Body of pancreas (tissue), 4 donors: ENCODE results near the gene BTNL9. TPM values are rescaled to one million over a fixed set of nuclear protein-coding genes. Genes with fewer than 3 reads are reported as not detected.

ENCODE experiments used
- ATAC-seq: fragments of 150-250 bp; one replicate; pipeline ENCODE4 v1.9.1; 2016
- DNase-seq, 4 donors: peaks; one replicate each; pipeline ENCODE4 v3.0.0-alpha.2; 2019
- H3K27ac ChIP-seq, 4 donors: fragments of 200-600 bp; sonication (generic); 1 replicate in 3 of 4; 2 replicates in 1 of 4; pipeline versions ENCODE4 v1.5.1 to v1.6.1; 2016 to 2019; ENCODE audit warnings: mild to moderate bottlenecking in 1 of 4, mixed read lengths in 1 of 4, moderate library complexity in 1 of 4
- H3K27me3 ChIP-seq, 2 donors: fragments of 200-600 bp; sonication (generic); one replicate each; pipeline ENCODE4 v1.6.0; 2016; ENCODE audit warnings: mild to moderate bottlenecking in 1 of 2
- H3K36me3 ChIP-seq, 2 donors: fragments of 200-600 bp; sonication (generic); replicated peaks in 1 of 2; 2 replicates each; pipeline ENCODE4 v1.5.1; 2016; ENCODE audit warnings: low read depth in 2 of 2; ENCODE audit not compliant: insufficient read depth in 1 of 2
- H3K4me1 ChIP-seq: fragments of 200-600 bp; sonication (generic); one replicate; pipeline ENCODE4 v1.6.0; 2016
- H3K4me3 ChIP-seq, 2 donors: fragments of 200-600 bp; sonication (generic); 1 replicate in 1 of 2; 2 replicates in 1 of 2; pipeline ENCODE4 v1.5.1; 2016 to 2019
- H3K9me3 ChIP-seq, 3 donors: fragments of 200-600 bp; sonication (generic); 1 replicate in 2 of 3; 2 replicates in 1 of 3; pipeline ENCODE4 v1.5.1; 2016
- POLR2A ChIP-seq, 3 donors: fragments of 450-650 bp; IDR thresholded peaks; one replicate each; pipeline ENCODE4 v1.6.1; 2016; ENCODE audit warnings: antibody characterized with exemption in 3 of 3, mild to moderate bottlenecking in 2 of 3
- WGBS, 2 donors: methylation state at CpG; one replicate each; pipeline ENCODE4 v1.1.5; 2017; 5-methylcytosine and 5-hydroxymethylcytosine counted together
- intact Hi-C: fragments of 100-400 bp; cut with DNase I; formaldehyde crosslinking; loops from one replicate; pipeline ENCODE4 v1.15.1; 2023
- total RNA-seq, 2 donors: library from RNA; depleted of rRNA; stranded (reverse); fragments of >200 nt; gene quantifications; one replicate each; pipeline ENCODE4 v1.1.0, GENCODE V29; 2016
- TF ChIP-seq, protein P1 (sequence below), 7 experiments: fragments of 450-650 bp in 4 of 7; fragments of 200-600 bp in 3 of 7; sonication (generic) in 3 of 7; IDR thresholded peaks; one replicate each; pipeline ENCODE4 v1.5.1; 2016 to 2019; ENCODE audit warnings: antibody characterized with exemption in 7 of 7

The BTNL9 gene
- total RNA-seq, 2 donors from 2014 or later, result 20.2 to 41.5 TPM

DNA sequence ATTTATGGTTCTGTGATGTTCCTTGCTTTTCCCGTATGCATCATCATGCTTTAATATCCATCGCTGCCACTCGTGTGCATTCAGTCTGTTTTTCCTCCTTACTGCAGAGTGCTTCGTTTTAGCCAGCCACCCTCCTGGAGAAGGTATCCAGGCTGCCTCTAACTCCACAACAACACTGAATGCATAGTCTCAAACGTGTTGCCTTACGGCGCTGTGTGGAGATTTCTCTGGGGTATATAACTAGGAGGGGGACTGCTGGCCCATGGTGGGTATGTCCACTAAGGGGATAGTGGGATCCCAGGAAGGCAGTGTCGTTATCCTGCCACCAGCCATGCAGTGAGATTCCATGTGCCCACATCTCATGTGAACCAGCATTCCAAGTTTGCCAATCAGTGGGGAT lies 16.4 kb downstream of the BTNL9 start:
- Histone ChIP-seq H3K9me3 (no peaks in the 10 kb centered on the region), H3K36me3 (no peaks in the 10 kb centered on the region), H3K27me3 (peaks cover 0 to 14% of the 10 kb centered on the region in 2 donors), H3K27ac (no peak overlapping the region), H3K4me3 (no peak overlapping the region), H3K4me1 (peaks cover 32% of the 10 kb centered on the region)
- no peak for DNase-seq
- no peak for ATAC-seq
- 68 to 76% methylated on average over 5 to 8 of the region's 8 CpGs for WGBS, 2 donors
- intact Hi-C loops, result no loop called here
- TF ChIP-seq, protein P1, sequence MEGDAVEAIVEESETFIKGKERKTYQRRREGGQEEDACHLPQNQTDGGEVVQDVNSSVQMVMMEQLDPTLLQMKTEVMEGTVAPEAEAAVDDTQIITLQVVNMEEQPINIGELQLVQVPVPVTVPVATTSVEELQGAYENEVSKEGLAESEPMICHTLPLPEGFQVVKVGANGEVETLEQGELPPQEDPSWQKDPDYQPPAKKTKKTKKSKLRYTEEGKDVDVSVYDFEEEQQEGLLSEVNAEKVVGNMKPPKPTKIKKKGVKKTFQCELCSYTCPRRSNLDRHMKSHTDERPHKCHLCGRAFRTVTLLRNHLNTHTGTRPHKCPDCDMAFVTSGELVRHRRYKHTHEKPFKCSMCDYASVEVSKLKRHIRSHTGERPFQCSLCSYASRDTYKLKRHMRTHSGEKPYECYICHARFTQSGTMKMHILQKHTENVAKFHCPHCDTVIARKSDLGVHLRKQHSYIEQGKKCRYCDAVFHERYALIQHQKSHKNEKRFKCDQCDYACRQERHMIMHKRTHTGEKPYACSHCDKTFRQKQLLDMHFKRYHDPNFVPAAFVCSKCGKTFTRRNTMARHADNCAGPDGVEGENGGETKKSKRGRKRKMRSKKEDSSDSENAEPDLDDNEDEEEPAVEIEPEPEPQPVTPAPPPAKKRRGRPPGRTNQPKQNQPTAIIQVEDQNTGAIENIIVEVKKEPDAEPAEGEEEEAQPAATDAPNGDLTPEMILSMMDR (IDR thresholded peaks at IDR 0.05), result no peak
- TF ChIP-seq POLR2A (IDR thresholded peaks at IDR 0.05), result no peak

DNA sequence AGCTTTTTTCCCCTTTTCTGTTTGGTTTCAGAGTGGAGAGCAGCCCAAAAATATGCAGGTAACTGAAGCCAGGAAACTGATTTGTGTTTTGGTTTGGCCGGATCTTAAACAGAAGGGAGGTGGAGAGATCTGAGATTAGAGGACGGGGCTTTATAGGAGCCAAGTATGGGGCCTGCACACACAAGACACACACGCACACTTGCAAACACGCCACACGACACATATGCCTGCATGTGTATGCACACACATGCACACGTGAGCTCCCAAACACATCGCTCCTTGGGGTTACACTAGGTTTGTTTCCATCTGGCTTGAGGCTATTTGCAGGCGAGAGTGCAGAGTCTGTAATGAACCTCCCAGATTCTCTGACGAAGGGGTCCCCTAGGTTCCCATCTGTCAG lies 18.3 kb downstream of the BTNL9 start:
- 74 to 76% methylated on average over 9 of the region's 9 CpGs for WGBS, 2 donors
- no peak for DNase-seq
- Histone ChIP-seq H3K4me1 (peaks cover 20% of the 10 kb centered on the region), H3K27ac (no peak overlapping the region), H3K36me3 (no peaks in the 10 kb centered on the region), H3K9me3 (no peaks in the 10 kb centered on the region), H3K4me3 (no peak overlapping the region), H3K27me3 (peaks cover 0 to 7% of the 10 kb centered on the region in 2 donors)
- no peak for ATAC-seq
- intact Hi-C loops, result no loop called here
- TF ChIP-seq POLR2A (IDR thresholded peaks at IDR 0.05), result no peak
- TF ChIP-seq, protein P1 (IDR thresholded peaks at IDR 0.05), result no peak

DNA sequence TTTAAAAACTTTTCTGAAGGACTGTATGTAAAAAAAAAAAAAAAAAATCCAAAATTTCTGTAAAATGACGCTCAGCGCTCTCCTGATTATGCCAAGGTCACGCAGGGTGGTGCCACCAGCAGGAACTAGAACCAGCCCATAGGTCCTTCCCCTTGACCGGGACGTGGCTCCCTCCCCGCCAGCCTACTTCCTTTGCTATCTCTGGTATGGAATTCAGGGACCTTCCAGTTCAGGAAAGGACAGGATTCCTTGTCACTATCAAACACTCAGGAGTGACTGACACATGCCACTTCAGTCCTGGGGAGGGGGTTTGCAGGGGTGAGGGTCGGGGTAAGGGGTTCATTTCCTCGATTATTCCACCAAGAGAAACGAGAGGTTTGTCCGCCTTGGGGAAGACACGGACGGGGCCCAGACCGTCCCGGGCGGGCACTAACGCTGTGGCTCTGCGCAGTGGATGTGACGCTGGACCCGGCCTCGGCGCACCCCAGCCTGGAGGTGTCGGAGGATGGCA lies 18.8 kb downstream of the BTNL9 start:
- no peaks in the 10 kb centered on the region for H3K9me3 ChIP-seq
- H3K36me3 ChIP-seq, result no peaks in the 10 kb centered on the region
- no peak overlapping the region for H3K27ac ChIP-seq
- DNase-seq (no peak), ATAC-seq (no peak)
- TF ChIP-seq, protein P1 (IDR thresholded peaks at IDR 0.05), result no peak
- TF ChIP-seq POLR2A (IDR thresholded peaks at IDR 0.05), result no peak
- H3K4me3 ChIP-seq, result no peak overlapping the region
- intact Hi-C loops, result no loop called here
- H3K4me1 ChIP-seq, result peaks cover 15% of the 10 kb centered on the region
- 12 to 31% methylated on average over 9 to 22 of the region's 22 CpGs for WGBS, 2 donors
- H3K27me3 ChIP-seq, result peaks cover 0 to 7% of the 10 kb centered on the region in 2 donors

DNA sequence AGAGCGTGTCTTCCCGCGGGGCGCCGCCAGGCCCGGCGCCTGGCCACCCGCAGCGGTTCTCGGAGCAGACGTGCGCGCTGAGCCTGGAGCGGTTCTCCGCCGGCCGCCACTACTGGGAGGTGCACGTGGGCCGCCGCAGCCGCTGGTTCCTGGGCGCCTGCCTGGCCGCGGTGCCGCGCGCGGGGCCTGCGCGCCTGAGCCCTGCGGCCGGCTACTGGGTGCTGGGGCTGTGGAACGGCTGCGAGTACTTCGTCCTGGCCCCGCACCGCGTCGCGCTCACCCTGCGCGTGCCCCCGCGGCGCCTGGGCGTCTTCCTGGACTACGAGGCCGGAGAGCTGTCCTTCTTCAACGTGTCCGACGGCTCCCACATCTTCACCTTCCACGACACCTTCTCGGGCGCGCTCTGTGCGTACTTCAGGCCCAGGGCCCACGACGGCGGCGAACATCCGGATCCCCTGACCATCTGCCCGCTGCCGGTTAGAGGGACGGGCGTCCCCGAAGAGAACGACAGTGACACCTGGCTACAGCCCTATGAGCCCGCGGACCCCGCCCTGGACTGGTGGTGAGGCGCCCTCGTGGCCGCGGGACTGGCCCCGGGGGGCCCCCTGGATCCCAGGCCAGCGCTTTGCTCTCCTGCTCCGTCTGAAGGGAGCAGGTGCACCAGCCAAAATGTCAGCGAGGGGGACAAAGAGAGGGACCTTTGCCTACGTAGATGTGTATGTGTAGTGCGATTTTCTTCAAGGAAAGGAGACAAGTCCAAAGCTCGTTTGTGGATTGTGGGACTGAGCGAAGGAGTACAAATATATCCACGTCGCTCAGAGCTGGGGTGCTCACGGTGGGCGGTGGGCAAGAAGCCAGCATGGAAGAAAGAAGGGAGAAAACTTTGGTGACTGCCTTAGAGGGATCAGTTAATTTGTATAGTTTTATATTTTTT lies 19.5 kb downstream of the BTNL9 start:
- DNase-seq, result peak in 1 of 4 donors; percentile 39
- H3K9me3 ChIP-seq, result no peaks in the 10 kb centered on the region
- WGBS, 2 donors, result 11 to 18% methylated on average over 16 to 69 of the region's 86 CpGs
- ATAC-seq, result peak; percentile 45
- H3K4me1 ChIP-seq, result peaks cover 9% of the 10 kb centered on the region
- H3K4me3 ChIP-seq, result no peak overlapping the region
- intact Hi-C loops, result no loop called here
- H3K27me3 ChIP-seq, result peaks cover 0 to 7% of the 10 kb centered on the region in 2 donors
- TF ChIP-seq POLR2A (IDR thresholded peaks at IDR 0.05), result no peak
- TF ChIP-seq, protein P1 (IDR thresholded peaks at IDR 0.05), result peak in 3 of 7 experiments; percentile 6 to 21 (median 12)
- H3K27ac ChIP-seq, result no peak overlapping the region
- no peaks in the 10 kb centered on the region for H3K36me3 ChIP-seq
